GM06990 (cell line): ENCODE measurements around the gene WDR7.

Experiments
- DNase-seq: peaks from one replicate; pipeline ENCODE4 v3.0.0-alpha.2; 2011; ENCODE audit not compliant: insufficient read length; ENCODE audit errors: extremely low read depth
- H3K27me3 ChIP-seq: replicated peaks from 2 replicates; pipeline ENCODE4 v1.6.0; 2011; ENCODE audit warnings: low read length; ENCODE audit not compliant: control insufficient read depth, insufficient read depth
- H3K36me3 ChIP-seq: 2 replicates; pipeline ENCODE4 v1.5.1; 2011; ENCODE audit warnings: low read length; ENCODE audit not compliant: control insufficient read depth, insufficient read depth
- H3K4me3 ChIP-seq: replicated peaks from 2 replicates; pipeline ENCODE4 v1.5.1; 2011; ENCODE audit warnings: low read depth, mild to moderate bottlenecking, control low read depth, low read length
- TF ChIP-seq, protein P1 (sequence below): IDR thresholded peaks from 2 replicates; pipeline ENCODE4 v1.5.1; 2011; ENCODE audit warnings: low read length, control low read depth, mild to moderate bottlenecking, inconsistent platforms; ENCODE audit not compliant: insufficient read depth, poor library complexity, severe bottlenecking

WDR7 gene

DNA sequence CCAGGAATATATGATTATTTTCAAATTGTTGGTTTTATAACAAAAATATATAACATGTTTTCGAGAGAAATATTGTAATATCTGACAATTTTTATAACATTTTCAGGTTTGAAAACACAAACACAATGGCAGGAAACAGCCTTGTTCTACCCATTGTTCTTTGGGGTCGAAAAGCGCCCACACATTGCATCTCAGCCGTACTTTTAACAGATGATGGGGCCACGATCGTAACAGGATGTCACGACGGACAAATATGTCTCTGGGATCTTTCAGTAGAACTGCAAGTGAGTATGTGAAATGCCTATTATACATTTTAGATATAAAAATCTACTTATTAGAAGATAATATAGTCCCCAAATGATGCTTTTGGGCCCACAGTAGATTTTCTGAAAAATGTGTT, 21.2 kb downstream of the WDR7 start:
- Histone ChIP-seq H3K36me3 (no peaks in the 10 kb centered on the region), H3K4me3 (no peak overlapping the region), H3K27me3 (no peaks in the 10 kb centered on the region)
- TF ChIP-seq, protein P1, sequence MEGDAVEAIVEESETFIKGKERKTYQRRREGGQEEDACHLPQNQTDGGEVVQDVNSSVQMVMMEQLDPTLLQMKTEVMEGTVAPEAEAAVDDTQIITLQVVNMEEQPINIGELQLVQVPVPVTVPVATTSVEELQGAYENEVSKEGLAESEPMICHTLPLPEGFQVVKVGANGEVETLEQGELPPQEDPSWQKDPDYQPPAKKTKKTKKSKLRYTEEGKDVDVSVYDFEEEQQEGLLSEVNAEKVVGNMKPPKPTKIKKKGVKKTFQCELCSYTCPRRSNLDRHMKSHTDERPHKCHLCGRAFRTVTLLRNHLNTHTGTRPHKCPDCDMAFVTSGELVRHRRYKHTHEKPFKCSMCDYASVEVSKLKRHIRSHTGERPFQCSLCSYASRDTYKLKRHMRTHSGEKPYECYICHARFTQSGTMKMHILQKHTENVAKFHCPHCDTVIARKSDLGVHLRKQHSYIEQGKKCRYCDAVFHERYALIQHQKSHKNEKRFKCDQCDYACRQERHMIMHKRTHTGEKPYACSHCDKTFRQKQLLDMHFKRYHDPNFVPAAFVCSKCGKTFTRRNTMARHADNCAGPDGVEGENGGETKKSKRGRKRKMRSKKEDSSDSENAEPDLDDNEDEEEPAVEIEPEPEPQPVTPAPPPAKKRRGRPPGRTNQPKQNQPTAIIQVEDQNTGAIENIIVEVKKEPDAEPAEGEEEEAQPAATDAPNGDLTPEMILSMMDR = no peak
- DNase-seq = no peak

DNA sequence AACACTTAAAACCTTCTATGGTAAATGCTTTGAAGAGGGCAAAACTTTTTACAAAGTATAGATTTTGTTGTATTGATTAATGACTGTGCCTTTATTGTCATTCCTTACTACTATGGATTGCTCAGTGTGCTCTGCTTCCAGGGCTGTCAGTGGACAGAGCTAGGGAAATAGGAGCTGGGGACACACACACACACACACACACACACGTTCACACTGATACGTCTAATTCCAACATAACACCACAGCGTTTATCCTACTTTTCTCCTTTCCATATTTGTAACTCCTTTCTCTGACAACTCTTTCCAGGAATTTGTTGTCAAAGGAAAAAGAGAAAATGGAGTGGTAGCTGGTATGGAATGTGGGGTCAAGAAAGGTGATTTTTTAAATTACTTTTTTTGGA, 21.8 kb downstream of the WDR7 start:
- Histone ChIP-seq H3K4me3 (no peak overlapping the region), H3K27me3 (no peaks in the 10 kb centered on the region), H3K36me3 (no peaks in the 10 kb centered on the region)
- no peak for DNase-seq
- TF ChIP-seq, protein P1 = no peak

DNA sequence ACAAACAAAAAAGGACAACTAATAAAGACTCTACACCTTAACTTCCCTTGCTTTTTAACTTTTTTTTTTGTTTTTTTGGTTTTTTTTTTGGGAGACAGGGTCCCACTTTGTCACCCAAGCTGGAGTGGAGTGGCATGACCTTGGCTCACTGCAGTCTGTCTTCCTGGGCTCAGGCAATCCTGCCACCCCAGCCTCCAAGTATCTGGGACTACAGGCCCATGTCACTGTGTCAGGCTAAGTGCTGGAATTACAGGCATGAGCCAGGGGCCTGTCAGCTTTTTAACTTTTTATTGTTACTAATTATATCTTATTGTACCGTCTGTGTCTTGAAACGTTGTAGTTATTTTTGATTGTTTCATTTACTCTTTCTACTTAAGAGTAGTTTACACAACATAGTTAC, 25.5 kb downstream of the WDR7 start:
- DNase-seq = no peak
- Histone ChIP-seq H3K36me3 (no peaks in the 10 kb centered on the region), H3K4me3 (no peak overlapping the region), H3K27me3 (no peaks in the 10 kb centered on the region)
- TF ChIP-seq, protein P1 = no peak

DNA sequence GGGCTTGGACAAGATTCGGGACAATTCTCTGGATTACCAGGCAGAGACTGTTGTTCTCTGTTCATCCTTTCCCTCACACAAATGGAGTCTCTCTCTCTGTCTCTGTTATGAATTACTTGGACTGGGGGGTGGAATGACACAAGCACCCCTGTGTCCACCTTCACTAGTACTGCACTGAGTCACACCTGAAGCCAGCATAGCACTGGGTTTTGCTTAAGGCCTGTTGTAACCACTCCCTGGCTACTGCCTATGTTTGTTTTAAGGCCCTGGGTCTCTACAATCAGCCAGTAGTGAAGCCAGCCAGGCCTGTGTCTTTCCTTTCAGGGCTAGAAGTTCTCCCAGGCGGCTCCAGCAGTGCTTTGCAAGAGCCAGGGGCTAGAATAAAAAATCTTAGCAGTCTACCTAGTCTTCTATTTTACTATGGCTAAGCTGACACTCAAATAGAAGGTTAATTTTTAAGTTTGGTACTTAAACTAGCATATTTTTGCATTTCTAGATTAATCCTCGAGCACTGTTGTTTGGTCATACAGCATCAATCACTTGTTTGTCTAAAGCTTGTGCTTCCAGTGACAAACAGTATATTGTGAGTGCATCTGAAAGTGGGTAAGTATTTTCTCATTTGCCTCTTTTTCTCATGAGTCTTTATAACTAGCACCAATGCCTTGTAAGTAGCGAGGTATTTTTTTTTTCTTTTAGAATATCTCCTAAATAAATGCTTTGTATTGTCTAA, 27.8 kb downstream of the WDR7 start:
- no peak for DNase-seq
- Histone ChIP-seq H3K36me3 (no peaks in the 10 kb centered on the region), H3K4me3 (no peak overlapping the region), H3K27me3 (no peaks in the 10 kb centered on the region)
- TF ChIP-seq, protein P1 = no peak

DNA sequence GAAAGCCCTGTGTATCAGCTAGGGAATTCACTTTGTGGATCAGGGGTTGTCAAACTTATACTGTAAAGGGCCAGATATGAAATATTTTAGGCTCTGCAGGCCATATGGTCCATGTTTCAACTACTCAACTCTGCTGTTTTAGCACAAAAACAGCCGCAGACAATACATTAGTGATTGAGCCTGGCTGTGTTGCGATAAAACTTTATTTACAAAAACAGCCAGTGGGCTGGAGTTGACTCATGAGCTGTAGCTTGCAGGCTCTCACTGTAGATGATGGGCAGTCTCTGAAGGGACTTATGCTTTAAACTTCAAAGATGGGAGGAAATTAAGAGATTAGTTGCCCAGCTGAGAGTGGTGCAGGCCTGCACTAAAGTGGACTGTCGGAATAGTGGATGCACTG, 33.1 kb downstream of the WDR7 start:
- no peaks in the 10 kb centered on the region; the same call in 1 of the 2 replicates for H3K36me3 ChIP-seq
- no peak overlapping the region for H3K4me3 ChIP-seq
- no peaks in the 10 kb centered on the region for H3K27me3 ChIP-seq
- TF ChIP-seq, protein P1 = no peak
- DNase-seq = no peak

DNA sequence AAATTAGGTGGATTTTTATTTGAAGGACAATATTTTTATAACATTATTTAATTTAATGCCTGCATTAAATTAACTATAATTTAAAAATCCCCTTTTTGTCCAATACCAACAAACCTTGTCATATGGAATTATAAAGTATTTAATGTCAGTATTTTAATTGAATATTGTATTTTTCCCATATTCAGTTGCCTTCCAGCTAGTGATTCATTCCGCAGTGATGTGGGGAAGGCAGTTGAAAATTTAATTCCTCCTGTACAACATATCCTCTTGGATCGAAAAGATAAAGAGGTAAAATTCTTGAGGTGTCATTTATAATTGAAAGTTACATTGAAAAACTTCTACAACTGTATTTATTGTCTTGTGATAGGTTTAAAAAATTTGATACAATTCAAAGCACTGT, 40.4 kb downstream of the WDR7 start:
- H3K36me3 ChIP-seq = no peaks in the 10 kb centered on the region; the same call in 1 of the 2 replicates
- no peak for DNase-seq
- no peak overlapping the region for H3K4me3 ChIP-seq
- TF ChIP-seq, protein P1 = no peak
- H3K27me3 ChIP-seq = no peaks in the 10 kb centered on the region
